Activated T-helper 9 cell treated with anti-CD3 and anti-CD28 coated beads, Interleukin-2, amount 50 U/mL, for 16 hours (primary cell): ENCODE measurements around the gene HOXC9.

Experiments used
- DNase-seq: peaks from one replicate; pipeline ENCODE4 v3.0.0-alpha.2; 2020; ENCODE audit warnings: low read depth

Gene HOXC9

GRCh38 chr12:54000116-54001114 is at the start of gene HOXC9:
TSS of gene HOXC9 (plus strand) at chr12:54000161. CDS start at chr12:54000189, 28 bp downstream.
- no peak for DNase-seq

GRCh38 chr12:53950437-53950773 is 49.6 kb upstream of the HOXC9 start:
- DNase-seq = no peak

- DNase-seq = no peak
Measured at GRCh38 chr12:53950789-53951576, 49.0 kb upstream of the HOXC9 start.

- no peak for DNase-seq
Measured at GRCh38 chr12:53951577-53952334, 48.2 kb upstream of the HOXC9 start.

- no peak for DNase-seq
Measured at GRCh38 chr12:53952335-53952694, 47.6 kb upstream of the HOXC9 start.

- DNase-seq = no peak
Measured at GRCh38 chr12:53952871-53953734, 46.9 kb upstream of the HOXC9 start.

GRCh38 chr12:53953831-53954693 is 45.9 kb upstream of the HOXC9 start:
- no peak for DNase-seq

- DNase-seq = no peak
Measured at GRCh38 chr12:53954694-53955035, 45.3 kb upstream of the HOXC9 start, which contains the start of gene HOXC12. TSS of gene HOXC12 (plus strand) at chr12:53954903. CDS start at chr12:53954930, 27 bp downstream.

GRCh38 chr12:53955036-53955775 is 44.8 kb upstream of the HOXC9 start:
- no peak for DNase-seq

GRCh38 chr12:53955776-53956250 is 44.1 kb upstream of the HOXC9 start:
- DNase-seq = no peak

- no peak for DNase-seq
Measured at GRCh38 chr12:53956251-53956887, 43.6 kb upstream of the HOXC9 start.

GRCh38 chr12:53956914-53957536 is 42.9 kb upstream of the HOXC9 start:
- no peak for DNase-seq

- no peak for DNase-seq
Measured at GRCh38 chr12:53958128-53958527, 41.8 kb upstream of the HOXC9 start.

GRCh38 chr12:53959314-53959713 is 40.6 kb upstream of the HOXC9 start:
- no peak for DNase-seq

- no peak for DNase-seq
Measured at GRCh38 chr12:53960187-53961024, 39.6 kb upstream of the HOXC9 start.

GRCh38 chr12:53961025-53961761 is 38.8 kb upstream of the HOXC9 start:
- no peak for DNase-seq

GRCh38 chr12:53963005-53963404 is 37.0 kb upstream of the HOXC9 start:
- DNase-seq = no peak
